CD4-positive, alpha-beta T cell treated with Interleukin-15 for 1 hour (primary cell): ENCODE results near the gene SLX9.

Source experiments
- DNase-seq: peaks from one replicate; pipeline ENCODE4 v3.0.0-alpha.2; 2020

Gene SLX9

DNA sequence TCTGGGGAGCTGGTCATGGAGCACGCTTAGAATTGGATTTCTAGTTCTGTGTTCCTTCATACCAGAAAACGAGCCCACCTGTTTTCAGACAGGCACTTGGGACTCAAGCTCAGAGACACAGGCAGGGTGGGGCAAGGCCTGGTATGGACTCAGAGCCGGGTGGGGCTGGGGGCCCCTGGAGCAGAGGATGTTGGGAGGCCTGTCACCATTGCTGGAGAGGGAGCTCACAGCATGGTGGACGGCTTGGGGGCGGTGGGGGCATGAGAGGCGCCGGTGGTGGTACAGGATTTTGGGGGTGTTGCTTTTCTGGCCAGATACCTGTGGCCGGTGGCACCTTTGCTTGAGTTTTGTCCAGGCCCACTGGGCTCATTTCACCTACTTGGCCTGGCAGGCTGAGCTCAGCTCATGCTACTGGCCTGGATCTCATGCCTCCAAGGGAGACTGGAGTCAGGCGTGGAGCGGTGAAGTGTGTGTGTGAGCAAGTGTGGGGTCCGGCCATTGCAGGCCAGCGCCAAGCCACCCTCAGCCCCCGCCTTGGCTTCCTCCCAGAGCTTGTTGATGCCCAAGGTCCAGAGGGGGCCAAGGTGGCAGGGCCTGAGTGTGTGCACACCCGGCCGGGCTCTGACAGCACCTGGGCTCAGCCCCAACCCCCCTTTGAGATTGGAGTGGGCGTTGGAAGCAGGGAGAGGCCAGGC lies 8.7 kb downstream of the SLX9 start:
- DNase-seq = no peak

GRCh38 chr21:44949161-44949778 lies 9.4 kb downstream of the SLX9 start:
- no peak for DNase-seq

- peak; percentile 76 for DNase-seq
These were observed 10.0 kb downstream of the SLX9 start for GRCh38 chr21:44949779-44950198.

GRCh38 chr21:44950351-44950750 lies 10.5 kb downstream of the SLX9 start:
- DNase-seq = no peak

GRCh38 chr21:44951186-44951915 lies 11.5 kb downstream of the SLX9 start:
- DNase-seq = no peak

DNA sequence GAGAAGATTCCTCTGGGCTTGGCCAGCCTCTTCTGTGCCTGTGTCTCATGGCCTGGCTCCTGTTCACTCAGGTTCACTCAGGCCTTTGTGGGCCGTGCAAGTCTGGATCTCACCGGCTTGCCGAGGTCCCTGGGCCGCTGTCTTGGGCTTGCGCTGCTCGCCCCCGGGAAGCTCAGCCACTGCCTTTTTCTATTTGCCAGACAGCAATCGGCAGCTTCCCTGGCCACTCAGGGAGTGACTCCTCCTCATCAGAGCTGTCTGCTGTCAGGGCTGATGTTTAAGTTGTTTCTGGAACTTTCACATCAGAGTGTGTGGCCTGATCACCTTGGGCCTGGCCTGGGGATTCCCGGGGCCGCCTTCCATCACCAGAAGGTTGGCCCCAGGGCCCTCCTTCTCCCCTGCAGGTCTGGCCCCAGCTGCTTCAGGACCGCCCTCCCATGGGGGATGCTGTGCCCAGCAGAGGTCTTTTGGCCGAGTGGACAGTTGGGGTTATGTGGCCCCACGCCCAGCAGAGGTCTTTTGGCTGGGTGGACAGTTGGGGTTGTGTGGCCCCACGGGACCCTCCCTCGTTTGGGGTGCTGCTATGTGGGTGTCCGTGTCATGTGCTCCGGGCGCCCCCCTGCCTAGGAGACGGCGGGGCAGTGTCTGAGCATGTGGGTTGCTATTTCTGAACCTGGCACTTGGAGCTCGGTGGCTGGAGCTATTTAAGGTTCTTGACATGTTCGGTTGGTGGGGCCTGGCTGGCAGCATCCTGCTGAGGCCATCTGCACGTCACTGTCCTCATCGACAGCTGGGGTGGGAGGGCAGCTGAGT lies 12.5 kb downstream of the SLX9 start:
- DNase-seq = no peak

DNA sequence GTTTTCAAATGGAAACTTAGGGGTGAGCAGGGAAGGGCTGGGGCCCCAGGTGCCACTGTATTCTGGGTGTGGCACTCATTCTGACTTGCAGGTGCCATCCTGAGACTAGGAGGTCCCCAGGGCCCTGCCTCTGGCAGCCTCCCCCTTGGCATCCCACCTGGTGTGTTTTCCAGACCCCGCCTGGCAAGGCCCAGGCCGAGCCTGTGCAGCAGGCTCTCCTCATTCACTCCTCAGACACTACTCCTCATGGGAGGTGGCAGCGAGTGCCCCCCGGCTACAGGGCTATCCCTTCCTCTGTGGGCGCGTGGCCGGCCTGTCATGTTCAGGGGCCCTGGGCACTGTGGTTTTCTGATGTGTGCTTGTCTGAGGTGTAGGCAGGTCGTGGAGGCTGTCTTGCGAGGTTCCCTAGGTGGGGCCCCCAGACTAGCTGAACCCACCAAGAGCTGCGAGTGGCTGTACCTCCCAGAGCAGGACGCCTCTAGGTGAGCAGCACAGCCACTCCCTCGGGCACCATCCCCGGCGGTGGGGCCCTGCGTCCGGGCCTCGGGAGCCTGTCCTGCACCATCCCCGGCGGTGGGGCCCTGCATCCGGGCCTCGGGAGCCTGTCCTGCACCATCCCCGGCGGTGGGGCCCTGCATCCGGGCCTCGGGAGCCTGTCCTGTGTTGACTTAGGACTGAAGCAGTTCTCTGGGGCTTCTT lies 13.2 kb downstream of the SLX9 start:
- no peak for DNase-seq

- DNase-seq = no peak
These were observed 13.8 kb downstream of the SLX9 start for GRCh38 chr21:44953628-44954021.

DNA sequence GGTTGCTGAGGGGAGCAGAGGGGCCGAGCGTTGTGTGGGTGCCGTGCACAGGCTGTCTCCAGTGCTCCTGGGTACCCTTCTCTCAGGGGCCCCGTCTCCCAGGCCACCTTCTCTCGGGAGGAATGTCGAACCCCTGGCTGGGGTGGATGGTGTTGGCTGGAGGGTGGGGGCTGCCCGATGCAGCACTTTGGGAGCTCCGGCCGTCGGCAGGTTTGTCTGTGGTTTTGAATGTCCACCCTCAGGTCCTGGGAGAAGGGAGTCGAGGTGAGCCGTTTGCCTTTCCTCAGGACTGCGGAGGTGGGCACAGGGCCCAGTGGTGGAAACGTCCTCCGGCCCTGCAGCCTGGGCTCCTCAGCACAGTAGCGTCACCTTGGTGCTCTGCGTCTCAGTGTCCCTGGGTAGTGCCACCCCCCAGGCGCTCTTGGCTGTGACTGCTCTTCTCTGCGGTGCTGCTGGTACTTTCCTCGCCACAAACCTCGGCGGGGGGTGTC lies 14.5 kb downstream of the SLX9 start:
- DNase-seq = no peak

GRCh38 chr21:44955141-44955797 lies 15.4 kb downstream of the SLX9 start:
- no peak for DNase-seq

DNA sequence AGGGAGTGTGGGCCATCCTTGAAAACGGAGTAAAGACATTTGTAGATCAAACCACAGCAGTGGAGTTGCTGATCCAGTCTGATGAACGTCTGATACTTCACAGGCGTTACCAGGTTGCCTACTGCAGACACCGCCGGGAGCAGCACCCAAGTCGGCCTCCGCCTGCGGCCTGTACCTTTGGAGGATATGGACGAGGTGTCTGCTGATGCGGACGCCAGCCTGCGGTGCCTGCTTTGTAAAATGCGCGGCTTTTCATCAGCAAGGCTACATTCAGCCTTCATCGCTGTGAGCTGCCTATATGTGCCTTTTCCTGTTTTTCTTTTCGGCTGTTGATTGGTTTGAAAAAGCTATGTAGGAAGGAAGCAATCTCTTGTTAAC lies 16.0 kb downstream of the SLX9 start:
- no peak for DNase-seq

DNA sequence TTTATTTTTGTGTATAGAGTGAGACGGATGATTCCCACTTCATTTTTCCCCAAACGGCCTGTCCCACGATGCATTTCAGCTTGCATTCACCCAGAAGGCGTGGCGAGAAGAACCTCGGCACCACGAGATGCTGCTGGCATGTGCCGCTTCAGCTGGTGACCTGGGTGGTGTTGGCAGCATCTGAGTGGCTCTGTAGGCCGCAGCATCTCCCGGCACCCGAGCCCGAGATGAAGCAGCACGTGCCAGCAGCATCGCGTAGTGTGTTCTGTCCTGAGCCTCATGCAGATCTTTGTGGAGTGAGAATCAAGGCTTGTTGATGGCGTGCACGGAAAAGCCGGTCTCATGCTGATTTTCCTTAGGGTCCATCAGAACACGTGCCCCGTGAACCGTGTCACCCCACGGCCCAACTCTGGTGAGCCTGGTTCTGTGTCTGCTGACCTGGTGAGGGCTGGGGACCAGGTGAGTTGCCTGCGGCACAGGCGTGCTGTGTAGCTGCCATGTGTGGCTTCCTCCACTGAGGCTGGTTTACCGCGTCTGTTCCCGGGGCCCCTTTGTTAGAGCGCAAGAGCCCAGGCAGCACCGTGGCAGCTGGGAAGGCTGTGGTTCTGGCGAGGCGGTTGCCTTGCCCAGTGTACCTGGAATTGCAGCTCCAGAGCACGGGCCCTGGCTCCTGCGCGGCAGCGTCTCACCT lies 16.7 kb downstream of the SLX9 start:
- DNase-seq = no peak

GRCh38 chr21:44957047-44957831 lies 17.4 kb downstream of the SLX9 start:
- DNase-seq = no peak

DNA sequence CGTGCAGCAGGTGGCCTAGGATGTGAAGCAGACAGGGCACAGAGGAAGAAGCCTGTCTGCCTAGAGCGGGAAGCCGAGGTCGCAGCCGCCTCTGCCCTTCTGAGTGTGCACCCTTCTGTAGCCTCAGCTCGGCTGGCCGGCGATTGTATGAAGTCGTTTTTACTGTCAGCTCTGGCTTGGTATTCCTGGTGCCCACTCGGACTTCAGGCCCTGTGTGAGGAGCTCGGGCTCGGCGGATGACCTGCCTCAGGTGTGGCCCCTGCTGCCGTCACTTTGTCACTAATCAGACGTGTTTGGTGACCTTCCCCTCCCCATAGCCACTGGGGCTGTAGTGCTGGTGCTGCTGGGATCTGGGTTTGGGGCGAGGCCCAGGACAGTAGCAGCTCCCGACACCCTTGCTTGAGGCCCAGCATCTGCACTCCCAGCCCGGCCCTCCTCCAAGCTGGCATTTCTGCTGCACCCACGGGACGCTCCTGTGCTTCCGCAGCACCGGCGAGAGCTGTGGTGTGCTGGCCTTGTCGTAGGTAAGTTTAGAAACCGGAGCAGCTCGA lies 18.1 kb downstream of the SLX9 start:
- no peak for DNase-seq

DNA sequence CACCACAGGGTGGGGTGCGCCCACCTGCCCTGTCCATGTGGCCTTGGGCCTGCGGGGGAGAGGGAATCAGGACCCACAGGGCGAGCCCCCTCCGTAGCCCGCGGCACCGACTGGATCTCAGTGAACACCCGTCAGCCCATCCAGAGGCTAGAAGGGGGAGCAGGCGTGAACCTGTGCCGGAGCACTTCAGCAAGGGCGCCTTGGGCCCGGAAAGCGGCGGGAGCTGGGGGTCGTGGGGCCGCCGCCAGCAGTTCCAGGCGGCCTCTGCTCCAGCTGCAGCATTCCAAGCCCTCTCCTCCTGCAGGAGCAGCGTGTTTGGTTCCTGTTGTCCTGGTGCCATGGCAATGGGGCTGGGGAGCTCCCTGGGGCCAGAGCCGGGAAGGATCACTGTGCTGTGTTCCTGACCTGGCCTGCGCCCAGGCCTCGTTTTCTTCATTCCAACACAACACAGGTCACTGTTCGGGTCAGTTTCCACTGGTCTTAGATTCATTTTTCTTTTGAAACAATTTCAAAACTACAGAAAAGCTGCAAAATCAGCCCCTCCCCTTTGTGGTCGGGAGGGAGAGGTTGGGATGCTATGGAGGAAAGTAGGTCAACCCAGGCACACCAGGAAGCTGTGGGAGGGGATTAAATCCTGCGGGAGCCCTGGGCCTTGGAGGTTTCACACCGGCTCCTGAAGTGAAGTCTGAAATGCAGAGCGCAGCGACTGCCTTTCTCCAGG lies 18.8 kb downstream of the SLX9 start:
- no peak for DNase-seq

- no peak for DNase-seq
These were observed 19.7 kb downstream of the SLX9 start for GRCh38 chr21:44959376-44960091.

GRCh38 chr21:44960141-44961092 lies 20.6 kb downstream of the SLX9 start:
- no peak for DNase-seq
